HG03354 (cell line): Measurements from ENCODE around the gene ETV7.

ENCODE experiments used
- ATAC-seq: cut with Tn5 transposase; IDR thresholded peaks from one replicate; pipeline ENCODE4 v1.9.1; 2021; ENCODE audit warnings: mild to moderate bottlenecking; ENCODE audit not compliant: unreplicated experiment, poor library complexity, severe bottlenecking

ETV7 gene

GRCh38 chr6:36386495-36387439, 702 bp downstream of the ETV7 start:
- ATAC-seq = no peak

GRCh38 chr6:36384095-36384494, 3.4 kb downstream of the ETV7 start:
- ATAC-seq = no peak

- ATAC-seq = no peak
These were observed 3.9 kb downstream of the ETV7 start for GRCh38 chr6:36383606-36384005.

- no peak for ATAC-seq
These were observed 4.5 kb downstream of the ETV7 start for GRCh38 chr6:36382976-36383375.

GRCh38 chr6:36381502-36382389, 5.7 kb downstream of the ETV7 start:
- no peak for ATAC-seq

- ATAC-seq = no peak
These were observed 7.3 kb downstream of the ETV7 start for GRCh38 chr6:36380166-36380565.

- no peak for ATAC-seq
These were observed 8.5 kb downstream of the ETV7 start for GRCh38 chr6:36378936-36379335.

GRCh38 chr6:36378243-36378920, 9.1 kb downstream of the ETV7 start:
- ATAC-seq = no peak

GRCh38 chr6:36377594-36377993, 9.9 kb downstream of the ETV7 start:
- ATAC-seq = no peak

- ATAC-seq = no peak
These were observed 10.7 kb downstream of the ETV7 start for GRCh38 chr6:36376742-36377141.

GRCh38 chr6:36376183-36376582, 11.3 kb downstream of the ETV7 start:
- no peak for ATAC-seq

- ATAC-seq = no peak
These were observed 11.8 kb downstream of the ETV7 start for GRCh38 chr6:36375644-36376155.

GRCh38 chr6:36374972-36375371, 12.5 kb downstream of the ETV7 start:
- no peak for ATAC-seq

- ATAC-seq = no peak
These were observed 13.3 kb downstream of the ETV7 start for GRCh38 chr6:36374194-36374593.

GRCh38 chr6:36373368-36374019, 14.0 kb downstream of the ETV7 start:
- no peak for ATAC-seq

- no peak for ATAC-seq
These were observed 15.4 kb downstream of the ETV7 start for GRCh38 chr6:36372088-36372487.

GRCh38 chr6:36371211-36371610, 16.3 kb downstream of the ETV7 start:
- no peak for ATAC-seq

GRCh38 chr6:36370638-36371037, 16.8 kb downstream of the ETV7 start:
- no peak for ATAC-seq
